Spleen (tissue), 7 donors: ENCODE results near the gene ING4.

Source experiments
- POLR2A ChIP-seq, 3 donors: fragments of 450-650 bp; IDR thresholded peaks; one replicate each; pipeline ENCODE4 v1.5.1; 2017; ENCODE audit warnings: antibody characterized with exemption in 3 of 3, mild to moderate bottlenecking in 1 of 3
- TF ChIP-seq, protein P1 (sequence below), 11 experiments: fragments of 200-600 bp in 7 of 11; fragments of 450-650 bp in 4 of 11; sonication (generic) in 4 of 11; IDR thresholded peaks in 8 of 11; conservative IDR thresholded peaks in 3 of 11; 1 replicate in 7 of 11; 2 replicates in 4 of 11; pipeline versions ENCODE4 v1.4.0 to v1.8.0; 2016 to 2021; ENCODE audit warnings: antibody characterized with exemption in 11 of 11, inconsistent platforms in 4 of 11, mild to moderate bottlenecking in 1 of 11
- donor health status: DM: no; HTN: no; CAD: no; lungs with moderate emphysema.
- donor health status: DM: no; HTN: no; CAD: no.
- donor health status: DM: no; HTN: no; CAD: no.

DNA sequence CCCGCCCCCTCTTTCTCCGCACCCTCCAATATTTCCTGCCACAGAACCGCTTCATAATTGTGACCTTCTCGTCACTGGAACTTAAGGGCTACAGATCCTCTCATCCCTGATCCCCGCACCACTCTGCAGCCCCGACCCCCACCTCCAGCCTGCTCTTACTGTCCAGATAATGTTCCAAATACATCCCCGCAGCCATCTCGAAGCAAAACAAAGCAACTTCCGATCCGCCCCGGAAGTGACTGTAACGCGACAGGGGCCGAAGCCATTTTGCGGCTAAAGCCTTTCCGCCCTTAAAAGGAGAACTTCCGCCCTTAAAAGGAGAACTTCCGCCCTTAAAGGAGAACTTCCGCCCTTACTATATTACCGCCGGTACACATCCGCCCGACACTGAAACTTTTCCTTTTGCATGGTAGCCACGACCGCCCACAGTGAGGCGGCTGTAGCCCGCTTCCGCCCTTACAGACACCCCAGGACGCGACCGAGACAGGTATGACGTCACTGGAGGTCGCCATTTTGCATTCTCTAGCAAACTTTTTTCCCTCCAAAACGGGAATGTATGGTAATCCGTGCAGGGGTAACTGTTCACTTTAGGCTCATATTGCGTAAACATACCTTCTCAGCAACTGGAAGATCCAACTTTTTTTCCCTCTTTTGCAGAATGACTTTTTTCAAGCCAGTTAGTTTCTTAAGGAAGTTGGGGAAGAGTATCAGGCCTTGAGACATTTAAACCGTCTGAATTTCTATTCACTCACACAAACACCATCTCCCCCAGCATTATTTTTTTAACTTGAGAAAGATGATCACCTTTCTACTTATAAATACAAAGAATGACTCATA is at the start of gene ING4:
- TF ChIP-seq POLR2A (IDR thresholded peaks at IDR 0.05) = peak in 1 of 3 donors; percentile 11
- TF ChIP-seq, protein P1, sequence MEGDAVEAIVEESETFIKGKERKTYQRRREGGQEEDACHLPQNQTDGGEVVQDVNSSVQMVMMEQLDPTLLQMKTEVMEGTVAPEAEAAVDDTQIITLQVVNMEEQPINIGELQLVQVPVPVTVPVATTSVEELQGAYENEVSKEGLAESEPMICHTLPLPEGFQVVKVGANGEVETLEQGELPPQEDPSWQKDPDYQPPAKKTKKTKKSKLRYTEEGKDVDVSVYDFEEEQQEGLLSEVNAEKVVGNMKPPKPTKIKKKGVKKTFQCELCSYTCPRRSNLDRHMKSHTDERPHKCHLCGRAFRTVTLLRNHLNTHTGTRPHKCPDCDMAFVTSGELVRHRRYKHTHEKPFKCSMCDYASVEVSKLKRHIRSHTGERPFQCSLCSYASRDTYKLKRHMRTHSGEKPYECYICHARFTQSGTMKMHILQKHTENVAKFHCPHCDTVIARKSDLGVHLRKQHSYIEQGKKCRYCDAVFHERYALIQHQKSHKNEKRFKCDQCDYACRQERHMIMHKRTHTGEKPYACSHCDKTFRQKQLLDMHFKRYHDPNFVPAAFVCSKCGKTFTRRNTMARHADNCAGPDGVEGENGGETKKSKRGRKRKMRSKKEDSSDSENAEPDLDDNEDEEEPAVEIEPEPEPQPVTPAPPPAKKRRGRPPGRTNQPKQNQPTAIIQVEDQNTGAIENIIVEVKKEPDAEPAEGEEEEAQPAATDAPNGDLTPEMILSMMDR (IDR thresholded peaks at IDR 0.05 in 8 of 11, conservative IDR thresholded peaks at IDR 0.05 in 3 of 11) = peak in 2 of 11 experiments; percentile 18 to 26
